Left ventricle myocardium inferior (tissue), 1 donor: Measurements from ENCODE around the gene GPT2. TPM values are rescaled to one million over a fixed set of nuclear protein-coding genes. Genes with fewer than 3 reads are reported as not detected.

Experiments
- DNase-seq: peaks from one replicate; pipeline ENCODE4 v3.0.0-alpha.2; 2020
- H3K27ac ChIP-seq: fragments of 200-600 bp; replicated peaks from 2 replicates; pipeline ENCODE4 v1.8.0; 2021
- H3K27me3 ChIP-seq: fragments of 200-600 bp; 2 replicates; pipeline ENCODE4 v1.8.0; 2021; ENCODE audit warnings: low read depth
- H3K36me3 ChIP-seq: fragments of 200-600 bp; 2 replicates; pipeline ENCODE4 v1.8.0; 2021
- H3K4me1 ChIP-seq: fragments of 200-600 bp; 2 replicates; pipeline ENCODE4 v1.8.0; 2021
- H3K4me3 ChIP-seq: fragments of 200-600 bp; 2 replicates; pipeline ENCODE4 v1.8.0; 2021; ENCODE audit warnings: mild to moderate bottlenecking, moderate library complexity
- H3K9me3 ChIP-seq: fragments of 200-600 bp; replicated peaks from 2 replicates; pipeline ENCODE4 v1.8.0; 2021
- intact Hi-C: fragments of 100-400 bp; cut with micrococcal nuclease; formaldehyde crosslinking; loops from one replicate; pipeline ENCODE4 v1.11.0; 2022
- total RNA-seq: library from RNA; stranded (reverse); fragmentation: NEBNext Ultra II Directional; extraction: Animal tissue kit (Norgen Biotek cat#: 25700); gene quantifications from one replicate; pipeline ENCODE4 v1.2.1, GENCODE V29; 2021
- TF ChIP-seq, protein P1 (sequence below): fragments of 200-600 bp; IDR thresholded peaks from 2 replicates; pipeline ENCODE4 v1.8.0; 2021; ENCODE audit warnings: antibody characterized with exemption, mild to moderate bottlenecking, borderline replicate concordance
- donor health status: DM: no; HTN: yes; CAD: no; lungs with severe emphysema.

Gene GPT2
- total RNA-seq, 1 donor from 2014 or later = 17.8 TPM

GRCh38 chr16:46923513-46924295, 39.5 kb downstream of the GPT2 start:
- TF ChIP-seq, protein P1, sequence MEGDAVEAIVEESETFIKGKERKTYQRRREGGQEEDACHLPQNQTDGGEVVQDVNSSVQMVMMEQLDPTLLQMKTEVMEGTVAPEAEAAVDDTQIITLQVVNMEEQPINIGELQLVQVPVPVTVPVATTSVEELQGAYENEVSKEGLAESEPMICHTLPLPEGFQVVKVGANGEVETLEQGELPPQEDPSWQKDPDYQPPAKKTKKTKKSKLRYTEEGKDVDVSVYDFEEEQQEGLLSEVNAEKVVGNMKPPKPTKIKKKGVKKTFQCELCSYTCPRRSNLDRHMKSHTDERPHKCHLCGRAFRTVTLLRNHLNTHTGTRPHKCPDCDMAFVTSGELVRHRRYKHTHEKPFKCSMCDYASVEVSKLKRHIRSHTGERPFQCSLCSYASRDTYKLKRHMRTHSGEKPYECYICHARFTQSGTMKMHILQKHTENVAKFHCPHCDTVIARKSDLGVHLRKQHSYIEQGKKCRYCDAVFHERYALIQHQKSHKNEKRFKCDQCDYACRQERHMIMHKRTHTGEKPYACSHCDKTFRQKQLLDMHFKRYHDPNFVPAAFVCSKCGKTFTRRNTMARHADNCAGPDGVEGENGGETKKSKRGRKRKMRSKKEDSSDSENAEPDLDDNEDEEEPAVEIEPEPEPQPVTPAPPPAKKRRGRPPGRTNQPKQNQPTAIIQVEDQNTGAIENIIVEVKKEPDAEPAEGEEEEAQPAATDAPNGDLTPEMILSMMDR = no peak
- DNase-seq = no peak
- no peaks in the 10 kb centered on the region for H3K27me3 ChIP-seq
- H3K27ac ChIP-seq = no peak overlapping the region
- intact Hi-C loops = no loop called here
- H3K4me1 ChIP-seq = peaks cover 14% of the 10 kb centered on the region
- no peak overlapping the region for H3K4me3 ChIP-seq
- peaks cover 12% of the 10 kb centered on the region for H3K36me3 ChIP-seq
- no peaks in the 10 kb centered on the region for H3K9me3 ChIP-seq

GRCh38 chr16:46924402-46924801, 40.2 kb downstream of the GPT2 start:
- H3K36me3 ChIP-seq = peaks cover 19% of the 10 kb centered on the region

GRCh38 chr16:46926470-46927225, 42.5 kb downstream of the GPT2 start:
- no peak overlapping the region for H3K4me3 ChIP-seq
- H3K27ac ChIP-seq = peak overlapping the region; percentile 55
- H3K36me3 ChIP-seq = peaks cover 19% of the 10 kb centered on the region
- no peaks in the 10 kb centered on the region for H3K27me3 ChIP-seq
- DNase-seq = no peak
- no peaks in the 10 kb centered on the region for H3K9me3 ChIP-seq
- TF ChIP-seq, protein P1 = no peak
- H3K4me1 ChIP-seq = peaks cover 21% of the 10 kb centered on the region
- intact Hi-C loops = no loop called here

More at GRCh38 chr16:46924402-46924801, 40.2 kb downstream of the GPT2 start:
- DNase-seq = no peak
- H3K27ac ChIP-seq = no peak overlapping the region
- H3K4me1 ChIP-seq = peaks cover 14% of the 10 kb centered on the region
- no peaks in the 10 kb centered on the region for H3K9me3 ChIP-seq
- TF ChIP-seq, protein P1 = no peak
- intact Hi-C loops = no loop called here
- H3K27me3 ChIP-seq = no peaks in the 10 kb centered on the region
- H3K4me3 ChIP-seq = no peak overlapping the region

GRCh38 chr16:46927273-46927672, 43.1 kb downstream of the GPT2 start:
- Histone ChIP-seq H3K4me3 (no peak overlapping the region), H3K4me1 (peaks cover 21% of the 10 kb centered on the region), H3K27ac (peak overlapping the region; percentile 55), H3K9me3 (no peaks in the 10 kb centered on the region), H3K36me3 (peaks cover 17% of the 10 kb centered on the region), H3K27me3 (no peaks in the 10 kb centered on the region)
- peak; percentile 44 for DNase-seq
- intact Hi-C loops = no loop called here
- TF ChIP-seq, protein P1 = no peak

- H3K27ac ChIP-seq = no peak overlapping the region
- H3K9me3 ChIP-seq = no peaks in the 10 kb centered on the region
- intact Hi-C loops = no loop called here
- peaks cover 13% of the 10 kb centered on the region for H3K36me3 ChIP-seq
- no peak overlapping the region for H3K4me3 ChIP-seq
- no peak for DNase-seq
- H3K4me1 ChIP-seq = peaks cover 21% of the 10 kb centered on the region
- TF ChIP-seq, protein P1 = no peak
- H3K27me3 ChIP-seq = no peaks in the 10 kb centered on the region
Measured at GRCh38 chr16:46928811-46929210, 44.6 kb downstream of the GPT2 start.
